ENCODE measurements around the gene COX15.

COX15 gene

GRCh38 chr10:99700649-99701048 lies 31.3 kb downstream of the COX15 start:
- H3K79me2 ChIP-seq, result no peaks in the 10 kb centered on the region
- H3K27ac ChIP-seq, result no peak overlapping the region
- H3K9me3 ChIP-seq (ENCODE audit: control insufficient read depth, low read length), result no peaks in the 10 kb centered on the region
- H3K4me2 ChIP-seq (ENCODE audit: low read length), result no peak overlapping the region
- no peaks in the 10 kb centered on the region for H3K27me3 ChIP-seq (ENCODE audit: control insufficient read depth, insufficient read depth, low read length)
- H3K4me1 ChIP-seq, result no peaks in the 10 kb centered on the region
- no peaks in the 10 kb centered on the region for H3K36me3 ChIP-seq (ENCODE audit: control insufficient read depth, insufficient read depth, low read length)
- H3K4me3 ChIP-seq (ENCODE audit: low read depth, low read length), result no peak overlapping the region
- no peak for TF ChIP-seq CTCF (IDR thresholded peaks at IDR 0.05)
- H2AFZ ChIP-seq, result no peak overlapping the region
- no peak overlapping the region for H3K9ac ChIP-seq

GRCh38 chr10:99698504-99699080 lies 33.3 kb downstream of the COX15 start:
- Histone ChIP-seq H3K36me3 (ENCODE audit: control insufficient read depth, insufficient read depth, low read length) (no peaks in the 10 kb centered on the region), H3K4me1 (no peaks in the 10 kb centered on the region), H3K27ac (no peak overlapping the region), H3K4me2 (ENCODE audit: low read length) (no peak overlapping the region), H3K79me2 (no peaks in the 10 kb centered on the region), H3K9me3 (ENCODE audit: control insufficient read depth, low read length) (no peaks in the 10 kb centered on the region), H3K4me3 (ENCODE audit: low read depth, low read length) (no peak overlapping the region), H2AFZ (no peak overlapping the region), H3K27me3 (ENCODE audit: control insufficient read depth, insufficient read depth, low read length) (no peaks in the 10 kb centered on the region), H3K9ac (no peak overlapping the region)
- no peak for TF ChIP-seq CTCF (IDR thresholded peaks at IDR 0.05)

- no peaks in the 10 kb centered on the region for H3K79me2 ChIP-seq
- no peak for TF ChIP-seq CTCF (IDR thresholded peaks at IDR 0.05)
- no peak overlapping the region for H3K9ac ChIP-seq
- no peaks in the 10 kb centered on the region for H3K36me3 ChIP-seq (ENCODE audit: control insufficient read depth, insufficient read depth, low read length)
- no peak overlapping the region for H3K27ac ChIP-seq
- H3K9me3 ChIP-seq (ENCODE audit: control insufficient read depth, low read length), result no peaks in the 10 kb centered on the region
- H3K4me2 ChIP-seq (ENCODE audit: low read length), result no peak overlapping the region
- no peaks in the 10 kb centered on the region for H3K27me3 ChIP-seq (ENCODE audit: control insufficient read depth, insufficient read depth, low read length)
- no peak overlapping the region for H3K4me3 ChIP-seq (ENCODE audit: low read depth, low read length)
- no peak overlapping the region for H2AFZ ChIP-seq
- no peaks in the 10 kb centered on the region for H3K4me1 ChIP-seq
Observed at GRCh38 chr10:99695761-99696160, 36.2 kb downstream of the COX15 start.

GRCh38 chr10:99693933-99694583 lies 37.9 kb downstream of the COX15 start:
- H3K9me3 ChIP-seq (ENCODE audit: control insufficient read depth, low read length), result no peaks in the 10 kb centered on the region
- no peak for TF ChIP-seq CTCF (IDR thresholded peaks at IDR 0.05)
- H3K79me2 ChIP-seq, result no peaks in the 10 kb centered on the region
- H3K4me1 ChIP-seq, result no peaks in the 10 kb centered on the region
- no peak overlapping the region for H2AFZ ChIP-seq
- H3K4me2 ChIP-seq (ENCODE audit: low read length), result no peak overlapping the region
- H3K9ac ChIP-seq, result no peak overlapping the region
- no peaks in the 10 kb centered on the region for H3K27me3 ChIP-seq (ENCODE audit: control insufficient read depth, insufficient read depth, low read length)
- H3K27ac ChIP-seq, result no peak overlapping the region
- H3K36me3 ChIP-seq (ENCODE audit: control insufficient read depth, insufficient read depth, low read length), result no peaks in the 10 kb centered on the region
- no peak overlapping the region for H3K4me3 ChIP-seq (ENCODE audit: low read depth, low read length)

GRCh38 chr10:99689461-99689860 lies 42.5 kb downstream of the COX15 start:
- Histone ChIP-seq H3K36me3 (ENCODE audit: control insufficient read depth, insufficient read depth, low read length) (no peaks in the 10 kb centered on the region), H2AFZ (no peak overlapping the region)
- no peak for TF ChIP-seq CTCF (IDR thresholded peaks at IDR 0.05)

More at GRCh38 chr10:99689461-99689860, 42.5 kb downstream of the COX15 start:
- Histone ChIP-seq H3K9me3 (ENCODE audit: control insufficient read depth, low read length) (no peaks in the 10 kb centered on the region), H3K27ac (no peak overlapping the region), H3K79me2 (no peaks in the 10 kb centered on the region), H3K4me3 (ENCODE audit: low read depth, low read length) (no peak overlapping the region), H3K4me1 (no peaks in the 10 kb centered on the region), H3K9ac (no peak overlapping the region), H3K4me2 (ENCODE audit: low read length) (no peak overlapping the region), H3K27me3 (ENCODE audit: control insufficient read depth, insufficient read depth, low read length) (no peaks in the 10 kb centered on the region)

Measured in parathyroid adenoma (tissue), 2 donors.